GM23338 (cell line): ENCODE measurements around the gene MMP24OS. TPM values are rescaled to one million over a fixed set of nuclear protein-coding genes. Genes with fewer than 3 reads are reported as not detected.

Source experiments
- ATAC-seq: fragments of 200-7000 bp; cut with Tn5 transposase; 3 replicates; pipeline ENCODE4 v1.9.1; 2020
- DNase-seq: peaks from one replicate; pipeline ENCODE4 v3.0.0-alpha.2; 2015; ENCODE audit warnings: low spot score
- H2AFZ ChIP-seq: fragments of 200-600 bp; sonication (generic); 2 replicates; pipeline ENCODE4 v1.8.0; 2016; ENCODE audit warnings: antibody characterized with exemption, mild to moderate bottlenecking, moderate library complexity
- H3F3A ChIP-seq: fragments of 200-600 bp; sonication (generic); replicated peaks from 2 replicates; pipeline ENCODE4 v1.8.0; 2017; ENCODE audit warnings: antibody characterized with exemption, mixed run types, low read depth
- H3K27ac ChIP-seq: fragments of 200-600 bp; sonication (generic); 2 replicates; pipeline ENCODE4 v1.6.1; 2016; ENCODE audit warnings: low read depth
- H3K27me3 ChIP-seq: fragments of 200-600 bp; sonication (generic); 2 replicates; pipeline ENCODE4 v1.8.0; 2016; ENCODE audit warnings: mild to moderate bottlenecking, mixed run types, moderate library complexity; ENCODE audit not compliant: insufficient read depth
- H3K36me3 ChIP-seq: fragments of 200-600 bp; sonication (generic); 2 replicates; pipeline ENCODE4 v1.8.0; 2016; ENCODE audit warnings: mild to moderate bottlenecking; ENCODE audit not compliant: insufficient read depth
- H3K4me1 ChIP-seq: fragments of 200-600 bp; sonication (generic); 2 replicates; pipeline ENCODE4 v1.8.0; 2016; ENCODE audit warnings: mild to moderate bottlenecking, moderate library complexity; ENCODE audit not compliant: insufficient read depth
- H3K4me2 ChIP-seq: fragments of 200-600 bp; sonication (generic); 2 replicates; pipeline ENCODE4 v1.7.1; 2017; ENCODE audit warnings: mixed run types
- H3K4me3 ChIP-seq: fragments of 200-600 bp; sonication (generic); 2 replicates; pipeline ENCODE4 v1.6.1; 2016; ENCODE audit warnings: mixed run types
- H3K79me2 ChIP-seq: fragments of 200-600 bp; sonication (generic); replicated peaks from 2 replicates; pipeline ENCODE4 v1.8.0; 2017; ENCODE audit warnings: mild to moderate bottlenecking; ENCODE audit not compliant: insufficient read depth
- H3K9me2 ChIP-seq: fragments of 200-600 bp; sonication (generic); 2 replicates; pipeline ENCODE4 v1.8.0; 2017; ENCODE audit not compliant: insufficient read depth
- H4K20me1 ChIP-seq: fragments of 200-600 bp; sonication (generic); replicated peaks from 2 replicates; pipeline ENCODE4 v1.8.0; 2017; ENCODE audit warnings: mild to moderate bottlenecking; ENCODE audit not compliant: insufficient read depth
- H3K27ac Mint-ChIP-seq: 2 replicates; pipeline ENCODE4 v1.8.0; 2020; ENCODE audit warnings: inconsistent platforms, mild to moderate bottlenecking, moderate library complexity, mixed read lengths
- H3K27me3 Mint-ChIP-seq: 3 replicates; pipeline ENCODE4 v1.8.0; 2022; ENCODE audit warnings: low read depth, mild to moderate bottlenecking, moderate library complexity, mixed read lengths, inconsistent platforms; ENCODE audit not compliant: insufficient read depth, poor library complexity
- H3K36me3 Mint-ChIP-seq: 3 replicates; pipeline ENCODE4 v1.8.0; 2021; ENCODE audit warnings: low read depth, mild to moderate bottlenecking, inconsistent platforms, moderate library complexity, mixed read lengths
- H3K4me1 Mint-ChIP-seq: 3 replicates; pipeline ENCODE4 v1.8.0; 2020; ENCODE audit warnings: mild to moderate bottlenecking, inconsistent platforms, mixed read lengths
- H3K4me3 Mint-ChIP-seq: 3 replicates; pipeline ENCODE4 v1.8.0; 2021; ENCODE audit warnings: moderate library complexity, mild to moderate bottlenecking, inconsistent platforms, mixed read lengths
- H3K9me3 Mint-ChIP-seq: 3 replicates; pipeline ENCODE4 v1.8.0; 2020; ENCODE audit warnings: moderate library complexity, mild to moderate bottlenecking, inconsistent platforms, mixed read lengths
- CREB1 ChIP-seq: fragments of 250-450 bp; sonication (Bioruptor Pico); IDR thresholded peaks from 2 replicates; pipeline ENCODE4 v1.5.0; 2020; ENCODE audit warnings: low read depth, mild to moderate bottlenecking, moderate library complexity
- EZH2 ChIP-seq: fragments of 200-600 bp; sonication (generic); IDR thresholded peaks from one replicate; pipeline ENCODE4 v1.8.0; 2017; ENCODE audit warnings: antibody characterized with exemption, mild to moderate bottlenecking, low read depth; ENCODE audit not compliant: unreplicated experiment
- JUNB ChIP-seq: IDR thresholded peaks from one replicate; pipeline ENCODE4 v1.6.1; 2016; ENCODE audit warnings: antibody characterized with exemption; ENCODE audit not compliant: unreplicated experiment
- NANOG ChIP-seq: IDR thresholded peaks from 2 replicates; pipeline ENCODE4 v1.6.1; 2016; ENCODE audit warnings: antibody characterized with exemption, borderline replicate concordance
- POLR2AphosphoS5 ChIP-seq: IDR thresholded peaks from 2 replicates; pipeline ENCODE4 v1.6.1; 2016; ENCODE audit warnings: antibody characterized with exemption, low read depth
- ZNF331 ChIP-seq: fragments of 250-450 bp; sonication (Bioruptor Pico); IDR thresholded peaks from 2 replicates; pipeline ENCODE4 v1.5.0; 2020; ENCODE audit warnings: low read depth, mild to moderate bottlenecking, moderate library complexity
- polyA plus RNA-seq: library from polyadenylated mRNA; unstranded; fragments of >200 nt; fragmentation: Nextera tagmentation; extraction: Ambion mirVana; gene quantifications from 2 replicates; pipeline ENCODE4 v1.2.1, GENCODE V29; 2016
- total RNA-seq: library from RNA; depleted of rRNA; stranded (reverse); fragments of >200 nt; shearing (Covaris generic); gene quantifications from 2 replicates; pipeline ENCODE4 v1.2.3, GENCODE V29; 2014
- TF ChIP-seq, protein P1 (sequence below): IDR thresholded peaks from one replicate; pipeline ENCODE4 v1.6.1; 2018; ENCODE audit warnings: antibody characterized with exemption; ENCODE audit not compliant: unreplicated experiment
- TF ChIP-seq, protein P2 (sequence below): IDR thresholded peaks from 2 replicates; pipeline ENCODE4 v1.6.1; 2016; ENCODE audit warnings: antibody characterized with exemption
- TF ChIP-seq, protein P3 (sequence below), 2 experiments: fragments of 200-600 bp in 1 of 2; sonication (generic) in 1 of 2; conservative IDR thresholded peaks; 2 replicates each; pipeline versions ENCODE4 v1.5.1 to v1.6.1; 2016 to 2017; ENCODE audit warnings: antibody characterized with exemption in 2 of 2, low read depth in 2 of 2, mild to moderate bottlenecking in 2 of 2, moderate library complexity in 1 of 2

The MMP24OS gene
- total and polyA plus RNA-seq, 2 experiments from 2014 or later: 10.5 to 25.4 TPM

- TF ChIP-seq, protein P1, sequence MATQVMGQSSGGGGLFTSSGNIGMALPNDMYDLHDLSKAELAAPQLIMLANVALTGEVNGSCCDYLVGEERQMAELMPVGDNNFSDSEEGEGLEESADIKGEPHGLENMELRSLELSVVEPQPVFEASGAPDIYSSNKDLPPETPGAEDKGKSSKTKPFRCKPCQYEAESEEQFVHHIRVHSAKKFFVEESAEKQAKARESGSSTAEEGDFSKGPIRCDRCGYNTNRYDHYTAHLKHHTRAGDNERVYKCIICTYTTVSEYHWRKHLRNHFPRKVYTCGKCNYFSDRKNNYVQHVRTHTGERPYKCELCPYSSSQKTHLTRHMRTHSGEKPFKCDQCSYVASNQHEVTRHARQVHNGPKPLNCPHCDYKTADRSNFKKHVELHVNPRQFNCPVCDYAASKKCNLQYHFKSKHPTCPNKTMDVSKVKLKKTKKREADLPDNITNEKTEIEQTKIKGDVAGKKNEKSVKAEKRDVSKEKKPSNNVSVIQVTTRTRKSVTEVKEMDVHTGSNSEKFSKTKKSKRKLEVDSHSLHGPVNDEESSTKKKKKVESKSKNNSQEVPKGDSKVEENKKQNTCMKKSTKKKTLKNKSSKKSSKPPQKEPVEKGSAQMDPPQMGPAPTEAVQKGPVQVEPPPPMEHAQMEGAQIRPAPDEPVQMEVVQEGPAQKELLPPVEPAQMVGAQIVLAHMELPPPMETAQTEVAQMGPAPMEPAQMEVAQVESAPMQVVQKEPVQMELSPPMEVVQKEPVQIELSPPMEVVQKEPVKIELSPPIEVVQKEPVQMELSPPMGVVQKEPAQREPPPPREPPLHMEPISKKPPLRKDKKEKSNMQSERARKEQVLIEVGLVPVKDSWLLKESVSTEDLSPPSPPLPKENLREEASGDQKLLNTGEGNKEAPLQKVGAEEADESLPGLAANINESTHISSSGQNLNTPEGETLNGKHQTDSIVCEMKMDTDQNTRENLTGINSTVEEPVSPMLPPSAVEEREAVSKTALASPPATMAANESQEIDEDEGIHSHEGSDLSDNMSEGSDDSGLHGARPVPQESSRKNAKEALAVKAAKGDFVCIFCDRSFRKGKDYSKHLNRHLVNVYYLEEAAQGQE: no peak
- TF ChIP-seq, protein P2, sequence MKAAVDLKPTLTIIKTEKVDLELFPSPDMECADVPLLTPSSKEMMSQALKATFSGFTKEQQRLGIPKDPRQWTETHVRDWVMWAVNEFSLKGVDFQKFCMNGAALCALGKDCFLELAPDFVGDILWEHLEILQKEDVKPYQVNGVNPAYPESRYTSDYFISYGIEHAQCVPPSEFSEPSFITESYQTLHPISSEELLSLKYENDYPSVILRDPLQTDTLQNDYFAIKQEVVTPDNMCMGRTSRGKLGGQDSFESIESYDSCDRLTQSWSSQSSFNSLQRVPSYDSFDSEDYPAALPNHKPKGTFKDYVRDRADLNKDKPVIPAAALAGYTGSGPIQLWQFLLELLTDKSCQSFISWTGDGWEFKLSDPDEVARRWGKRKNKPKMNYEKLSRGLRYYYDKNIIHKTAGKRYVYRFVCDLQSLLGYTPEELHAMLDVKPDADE: no peak
Observed at GRCh38 chr20:35295674-35296073, 17.8 kb upstream of the MMP24OS start (continued).

DNA sequence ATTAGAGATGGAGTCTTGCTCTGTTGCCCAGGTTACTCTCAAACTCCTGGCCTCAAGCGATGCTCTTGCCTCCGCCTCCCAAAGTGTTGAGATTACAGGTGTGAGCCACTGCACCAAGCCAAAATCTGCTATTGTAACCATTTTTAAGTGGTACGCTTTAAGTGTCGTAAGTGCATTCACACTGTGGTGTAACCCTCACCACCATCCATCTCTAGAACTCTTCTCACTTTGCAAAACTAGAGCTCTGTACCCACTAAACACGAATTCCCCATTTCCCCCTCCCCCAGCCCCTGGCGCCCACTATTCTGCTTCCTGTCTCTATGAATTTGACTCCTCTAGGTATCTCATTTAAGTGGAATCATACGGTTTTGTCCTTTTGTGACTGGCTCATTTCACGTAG lies 17.1 kb upstream of the MMP24OS start:
- H3K27ac Mint-ChIP-seq: no peak overlapping the region
- Histone ChIP-seq H3K4me3 (no peak overlapping the region), H2AFZ (no peak overlapping the region), H3K4me1 (no peaks in the 10 kb centered on the region), H3K27me3 (no peaks in the 10 kb centered on the region), H3K79me2 (no peaks in the 10 kb centered on the region), H3K27ac (no peak overlapping the region), H3K9me2 (no peaks in the 10 kb centered on the region), H3K4me2 (no peak overlapping the region), H4K20me1 (no peaks in the 10 kb centered on the region), H3F3A (no peaks in the 10 kb centered on the region), H3K36me3 (no peaks in the 10 kb centered on the region)
- no peak for ATAC-seq
- H3K27me3 Mint-ChIP-seq: peaks cover 18% of the 10 kb centered on the region
- no peak for DNase-seq
- H3K36me3 Mint-ChIP-seq: no peaks in the 10 kb centered on the region
- no peak overlapping the region for H3K4me3 Mint-ChIP-seq
- H3K9me3 Mint-ChIP-seq: no peaks in the 10 kb centered on the region
- peaks cover 2% of the 10 kb centered on the region for H3K4me1 Mint-ChIP-seq
- TF ChIP-seq NANOG: no peak
- TF ChIP-seq POLR2AphosphoS5: no peak
- no peak for TF ChIP-seq ZNF331 (CRISPR knock-in tag)
- no peak for TF ChIP-seq EZH2
- TF ChIP-seq, protein P1: no peak
- TF ChIP-seq CREB1 (CRISPR knock-in tag): no peak
- TF ChIP-seq, protein P2: no peak
- TF ChIP-seq JUNB: no peak
- TF ChIP-seq, protein P3, sequence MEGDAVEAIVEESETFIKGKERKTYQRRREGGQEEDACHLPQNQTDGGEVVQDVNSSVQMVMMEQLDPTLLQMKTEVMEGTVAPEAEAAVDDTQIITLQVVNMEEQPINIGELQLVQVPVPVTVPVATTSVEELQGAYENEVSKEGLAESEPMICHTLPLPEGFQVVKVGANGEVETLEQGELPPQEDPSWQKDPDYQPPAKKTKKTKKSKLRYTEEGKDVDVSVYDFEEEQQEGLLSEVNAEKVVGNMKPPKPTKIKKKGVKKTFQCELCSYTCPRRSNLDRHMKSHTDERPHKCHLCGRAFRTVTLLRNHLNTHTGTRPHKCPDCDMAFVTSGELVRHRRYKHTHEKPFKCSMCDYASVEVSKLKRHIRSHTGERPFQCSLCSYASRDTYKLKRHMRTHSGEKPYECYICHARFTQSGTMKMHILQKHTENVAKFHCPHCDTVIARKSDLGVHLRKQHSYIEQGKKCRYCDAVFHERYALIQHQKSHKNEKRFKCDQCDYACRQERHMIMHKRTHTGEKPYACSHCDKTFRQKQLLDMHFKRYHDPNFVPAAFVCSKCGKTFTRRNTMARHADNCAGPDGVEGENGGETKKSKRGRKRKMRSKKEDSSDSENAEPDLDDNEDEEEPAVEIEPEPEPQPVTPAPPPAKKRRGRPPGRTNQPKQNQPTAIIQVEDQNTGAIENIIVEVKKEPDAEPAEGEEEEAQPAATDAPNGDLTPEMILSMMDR (conservative IDR thresholded peaks at IDR 0.05; ENCODE audit: low read depth in 2 of 2): no peak
